MM.1S (cell line): ENCODE data around the gene TLCD1.

Experiments used
- DNase-seq: peaks from one replicate; pipeline ENCODE4 v3.0.0-alpha.2; 2015
- H2AFZ ChIP-seq: fragments of 300-600 bp; sonication (generic); 2 replicates; pipeline ENCODE4 v1.6.0; 2016; ENCODE audit warnings: antibody characterized with exemption, low read length
- H3F3A ChIP-seq: fragments of 300-600 bp; sonication (generic); 2 replicates; pipeline ENCODE4 v1.6.1; 2016; ENCODE audit warnings: mild to moderate bottlenecking, antibody characterized with exemption, low read length, moderate library complexity, mixed read lengths; ENCODE audit not compliant: insufficient read depth
- H3K27ac ChIP-seq: fragments of 300-600 bp; sonication (generic); 2 replicates; pipeline ENCODE4 v1.5.1; 2016; ENCODE audit warnings: mild to moderate bottlenecking, low read length
- H3K27me3 ChIP-seq: fragments of 300-600 bp; sonication (generic); replicated peaks from 2 replicates; pipeline ENCODE4 v1.6.0; 2016; ENCODE audit warnings: low read length; ENCODE audit not compliant: insufficient read depth
- H3K36me3 ChIP-seq: fragments of 300-600 bp; sonication (generic); replicated peaks from 2 replicates; pipeline ENCODE4 v1.6.1; 2016; ENCODE audit warnings: mild to moderate bottlenecking, low read length, mixed read lengths; ENCODE audit not compliant: insufficient read depth
- H3K4me1 ChIP-seq: fragments of 300-600 bp; sonication (generic); 2 replicates; pipeline ENCODE4 v1.6.1; 2016; ENCODE audit warnings: low read length, mixed read lengths
- H3K4me2 ChIP-seq: fragments of 300-600 bp; sonication (generic); 2 replicates; pipeline ENCODE4 v1.6.0; 2016; ENCODE audit warnings: low read depth, low read length
- H3K4me3 ChIP-seq: fragments of 300-600 bp; sonication (generic); 2 replicates; pipeline ENCODE4 v1.5.1; 2016; ENCODE audit warnings: low read length, mixed read lengths
- H3K79me2 ChIP-seq: fragments of 300-600 bp; sonication (generic); 2 replicates; pipeline ENCODE4 v1.6.1; 2016; ENCODE audit warnings: mixed run types, low read length, mixed read lengths
- H3K9ac ChIP-seq: fragments of 300-600 bp; sonication (generic); 2 replicates; pipeline ENCODE4 v1.6.1; 2016; ENCODE audit warnings: low read length, mixed read lengths
- H3K9me2 ChIP-seq: fragments of 300-600 bp; sonication (generic); replicated peaks from 2 replicates; pipeline ENCODE4 v1.6.1; 2016; ENCODE audit warnings: mild to moderate bottlenecking, low read length, mixed read lengths; ENCODE audit not compliant: insufficient read depth
- H3K9me3 ChIP-seq: fragments of 300-600 bp; sonication (generic); replicated peaks from 2 replicates; pipeline ENCODE4 v1.6.1; 2016; ENCODE audit warnings: mild to moderate bottlenecking, low read length, mixed read lengths; ENCODE audit not compliant: insufficient read depth
- H4K20me1 ChIP-seq: fragments of 300-600 bp; sonication (generic); 2 replicates; pipeline ENCODE4 v1.6.1; 2016; ENCODE audit warnings: mild to moderate bottlenecking, low read length, moderate library complexity, mixed read lengths; ENCODE audit not compliant: insufficient read depth
- EZH2 ChIP-seq: fragments of 300-600 bp; sonication (generic); optimal IDR thresholded peaks from 2 replicates; pipeline ENCODE3; 2017; ENCODE audit warnings: low read depth, mild to moderate bottlenecking, antibody characterized with exemption, low read length, mixed read lengths
- EZH2phosphoT487 ChIP-seq: fragments of 300-600 bp; sonication (generic); IDR thresholded peaks from 2 replicates; pipeline ENCODE4 v1.6.1; 2018; ENCODE audit warnings: antibody characterized with exemption, low read length
- TF ChIP-seq, protein P1 (sequence below): fragments of 300-600 bp; sonication (generic); IDR thresholded peaks from 2 replicates; pipeline ENCODE4 v1.5.1; 2016; ENCODE audit warnings: antibody characterized with exemption, low read length, mixed read lengths

Gene TLCD1

DNA sequence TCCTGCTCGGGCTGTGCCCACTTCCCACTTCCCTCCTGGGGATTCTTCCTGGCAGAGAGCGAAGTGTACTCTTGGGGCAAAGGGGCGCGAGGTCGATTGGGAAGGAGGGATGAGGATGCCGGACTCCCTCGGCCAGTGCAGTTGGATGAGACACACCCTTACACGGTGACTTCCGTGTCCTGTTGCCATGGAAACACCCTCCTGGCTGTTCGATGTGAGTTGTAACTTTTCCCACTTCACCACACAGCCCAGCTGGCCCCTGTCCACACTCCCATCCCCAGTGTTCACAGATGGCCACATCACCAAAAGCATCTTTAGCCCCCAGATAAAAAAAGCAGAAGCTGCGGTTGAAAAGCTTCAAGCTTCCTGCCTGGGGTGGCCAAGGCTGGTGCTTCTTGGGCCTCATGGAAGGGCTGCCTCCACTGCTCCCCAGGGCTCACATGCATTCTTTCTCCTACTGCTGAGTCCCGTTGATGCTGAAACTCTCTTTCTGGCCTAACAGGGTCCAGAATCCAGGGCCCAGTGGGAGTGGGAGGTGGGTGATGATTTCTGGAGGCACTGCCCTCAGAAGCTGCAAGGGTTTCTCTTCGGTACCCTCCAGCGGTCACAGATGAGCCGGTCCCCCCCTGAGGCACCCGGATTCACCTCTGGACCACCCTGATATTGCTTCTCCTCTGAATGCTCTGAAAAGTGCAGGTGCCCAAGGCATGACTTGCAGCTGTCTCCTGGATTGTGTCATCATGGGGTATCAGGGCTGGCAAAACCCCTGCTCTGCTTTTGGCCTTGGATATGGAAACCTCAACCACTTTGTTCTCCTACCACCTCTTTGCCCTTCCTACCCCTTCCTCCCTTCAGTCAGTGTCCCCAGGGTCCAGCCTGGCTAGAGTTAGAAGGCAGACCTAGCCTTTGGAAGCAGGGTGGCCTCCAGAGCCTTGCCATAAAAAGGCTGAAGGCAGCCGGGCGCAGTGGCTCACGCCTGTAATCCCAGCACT lies 15.6 kb upstream of the TLCD1 start:
- H3K4me1 ChIP-seq, result peaks cover 28% of the 10 kb centered on the region
- TF ChIP-seq, protein P1, sequence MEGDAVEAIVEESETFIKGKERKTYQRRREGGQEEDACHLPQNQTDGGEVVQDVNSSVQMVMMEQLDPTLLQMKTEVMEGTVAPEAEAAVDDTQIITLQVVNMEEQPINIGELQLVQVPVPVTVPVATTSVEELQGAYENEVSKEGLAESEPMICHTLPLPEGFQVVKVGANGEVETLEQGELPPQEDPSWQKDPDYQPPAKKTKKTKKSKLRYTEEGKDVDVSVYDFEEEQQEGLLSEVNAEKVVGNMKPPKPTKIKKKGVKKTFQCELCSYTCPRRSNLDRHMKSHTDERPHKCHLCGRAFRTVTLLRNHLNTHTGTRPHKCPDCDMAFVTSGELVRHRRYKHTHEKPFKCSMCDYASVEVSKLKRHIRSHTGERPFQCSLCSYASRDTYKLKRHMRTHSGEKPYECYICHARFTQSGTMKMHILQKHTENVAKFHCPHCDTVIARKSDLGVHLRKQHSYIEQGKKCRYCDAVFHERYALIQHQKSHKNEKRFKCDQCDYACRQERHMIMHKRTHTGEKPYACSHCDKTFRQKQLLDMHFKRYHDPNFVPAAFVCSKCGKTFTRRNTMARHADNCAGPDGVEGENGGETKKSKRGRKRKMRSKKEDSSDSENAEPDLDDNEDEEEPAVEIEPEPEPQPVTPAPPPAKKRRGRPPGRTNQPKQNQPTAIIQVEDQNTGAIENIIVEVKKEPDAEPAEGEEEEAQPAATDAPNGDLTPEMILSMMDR, result no peak
- no peak for TF ChIP-seq EZH2
- TF ChIP-seq EZH2phosphoT487, result no peak
- peaks cover 25% of the 10 kb centered on the region for H3K79me2 ChIP-seq
- no peak overlapping the region for H3K27ac ChIP-seq
- H3K36me3 ChIP-seq, result no peaks in the 10 kb centered on the region
- no peak overlapping the region for H3K4me2 ChIP-seq
- no peak overlapping the region for H3K4me3 ChIP-seq
- H3K27me3 ChIP-seq, result no peaks in the 10 kb centered on the region
- peaks cover 11% of the 10 kb centered on the region for H3F3A ChIP-seq
- DNase-seq, result no peak
- H3K9ac ChIP-seq, result no peak overlapping the region
- no peak overlapping the region for H2AFZ ChIP-seq
- no peaks in the 10 kb centered on the region for H3K9me3 ChIP-seq
- H3K9me2 ChIP-seq, result no peaks in the 10 kb centered on the region
- no peaks in the 10 kb centered on the region for H4K20me1 ChIP-seq

DNA sequence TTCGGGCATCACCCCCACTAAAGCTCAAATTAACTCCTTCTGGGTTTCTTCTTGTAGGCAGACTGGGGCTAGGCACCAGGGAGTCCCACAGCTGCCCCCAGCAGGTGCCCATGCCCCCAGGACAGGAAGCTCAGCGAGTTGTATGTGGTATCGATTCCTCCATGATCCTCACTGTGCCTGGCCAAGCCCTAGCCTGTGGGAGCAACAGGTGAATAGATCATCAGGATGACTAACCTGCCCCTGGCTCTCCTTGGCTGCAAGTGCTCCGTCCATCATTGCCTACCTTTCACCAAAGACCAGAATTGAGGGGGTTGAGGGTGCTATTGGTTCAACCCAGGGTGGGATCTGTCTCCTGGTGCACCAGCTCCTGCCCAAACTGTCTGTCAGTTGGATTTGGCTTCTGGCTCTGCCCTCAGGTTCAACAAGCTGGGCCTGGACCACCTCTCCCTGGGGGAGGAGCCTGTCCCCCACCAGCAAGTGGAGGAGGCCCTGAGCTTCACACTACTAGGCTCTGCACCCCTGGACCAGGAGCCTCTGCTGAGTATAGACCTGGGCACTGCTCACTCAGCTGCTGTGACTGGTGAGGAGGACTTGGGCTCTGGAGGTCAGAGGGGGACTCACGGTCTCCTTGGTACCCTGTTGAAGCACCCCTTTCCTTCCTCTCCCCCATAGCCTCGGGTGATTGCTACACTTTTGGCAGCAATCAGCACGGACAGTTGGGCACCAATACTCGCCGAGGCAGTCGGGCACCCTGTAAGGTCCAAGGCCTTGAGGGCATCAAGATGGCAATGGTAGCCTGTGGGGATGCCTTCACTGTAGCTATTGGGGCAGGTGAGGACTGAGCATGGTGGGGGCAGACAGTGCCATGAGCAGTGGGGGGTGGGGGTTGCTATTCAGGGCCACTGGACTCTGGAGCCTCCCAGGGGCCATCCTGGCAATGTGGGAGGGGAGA lies 14.6 kb upstream of the TLCD1 start:
- no peak overlapping the region for H3K4me2 ChIP-seq
- DNase-seq, result no peak
- H2AFZ ChIP-seq, result no peak overlapping the region
- H3F3A ChIP-seq, result peaks cover 11% of the 10 kb centered on the region
- H3K9ac ChIP-seq, result no peak overlapping the region
- H3K36me3 ChIP-seq, result no peaks in the 10 kb centered on the region
- H3K9me3 ChIP-seq, result no peaks in the 10 kb centered on the region
- H4K20me1 ChIP-seq, result no peaks in the 10 kb centered on the region
- H3K79me2 ChIP-seq, result peaks cover 16% of the 10 kb centered on the region
- no peak overlapping the region for H3K27ac ChIP-seq
- no peaks in the 10 kb centered on the region for H3K9me2 ChIP-seq
- no peak overlapping the region for H3K4me3 ChIP-seq
- TF ChIP-seq EZH2, result no peak
- TF ChIP-seq, protein P1, result no peak
- TF ChIP-seq EZH2phosphoT487, result no peak
- no peaks in the 10 kb centered on the region for H3K27me3 ChIP-seq
- peaks cover 26% of the 10 kb centered on the region for H3K4me1 ChIP-seq

DNA sequence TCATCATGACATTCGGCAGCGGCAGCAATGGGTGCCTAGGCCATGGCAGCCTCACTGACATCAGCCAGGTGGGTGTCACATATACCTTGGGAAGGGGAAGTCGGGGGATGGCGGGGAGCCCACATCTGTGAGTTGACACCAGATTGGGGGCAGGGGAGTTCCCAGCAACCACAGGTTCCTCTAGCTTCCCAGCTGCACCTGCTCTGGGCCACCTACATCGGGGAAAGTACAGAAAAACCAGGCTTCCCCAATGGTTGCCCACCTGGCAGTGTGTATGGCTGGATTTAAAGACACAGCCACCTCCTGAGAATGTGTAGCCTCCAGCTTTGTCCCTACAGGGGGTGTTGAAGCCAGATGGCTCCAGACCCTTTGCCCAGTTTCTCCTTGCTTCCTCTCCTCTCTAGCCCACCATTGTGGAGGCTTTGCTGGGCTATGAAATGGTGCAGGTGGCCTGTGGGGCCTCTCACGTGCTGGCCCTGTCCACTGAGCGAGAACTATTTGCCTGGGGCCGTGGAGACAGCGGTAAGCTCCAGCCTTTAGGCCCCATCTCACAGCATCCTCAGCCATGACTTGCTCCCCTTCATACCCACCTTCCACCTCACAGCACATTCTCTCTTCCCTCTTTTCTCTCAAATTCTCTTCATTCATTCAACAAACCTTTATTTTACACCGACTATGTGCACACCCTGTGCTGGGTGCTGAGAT lies 12.8 kb upstream of the TLCD1 start:
- Histone ChIP-seq H2AFZ (no peak overlapping the region), H3K36me3 (no peaks in the 10 kb centered on the region), H3K4me3 (no peak overlapping the region), H3K9me2 (no peaks in the 10 kb centered on the region), H3F3A (peaks cover 8% of the 10 kb centered on the region), H3K9ac (no peak overlapping the region), H4K20me1 (no peaks in the 10 kb centered on the region), H3K79me2 (no peaks in the 10 kb centered on the region), H3K4me1 (peaks cover 23% of the 10 kb centered on the region), H3K4me2 (no peak overlapping the region), H3K27ac (no peak overlapping the region), H3K27me3 (no peaks in the 10 kb centered on the region), H3K9me3 (no peaks in the 10 kb centered on the region)
- peak; percentile 40 for DNase-seq
- TF ChIP-seq EZH2, result no peak
- TF ChIP-seq EZH2phosphoT487, result no peak
- TF ChIP-seq, protein P1, result no peak
